ENCODE measurements around the gene PLEKHM2.

PLEKHM2 gene

DNA sequence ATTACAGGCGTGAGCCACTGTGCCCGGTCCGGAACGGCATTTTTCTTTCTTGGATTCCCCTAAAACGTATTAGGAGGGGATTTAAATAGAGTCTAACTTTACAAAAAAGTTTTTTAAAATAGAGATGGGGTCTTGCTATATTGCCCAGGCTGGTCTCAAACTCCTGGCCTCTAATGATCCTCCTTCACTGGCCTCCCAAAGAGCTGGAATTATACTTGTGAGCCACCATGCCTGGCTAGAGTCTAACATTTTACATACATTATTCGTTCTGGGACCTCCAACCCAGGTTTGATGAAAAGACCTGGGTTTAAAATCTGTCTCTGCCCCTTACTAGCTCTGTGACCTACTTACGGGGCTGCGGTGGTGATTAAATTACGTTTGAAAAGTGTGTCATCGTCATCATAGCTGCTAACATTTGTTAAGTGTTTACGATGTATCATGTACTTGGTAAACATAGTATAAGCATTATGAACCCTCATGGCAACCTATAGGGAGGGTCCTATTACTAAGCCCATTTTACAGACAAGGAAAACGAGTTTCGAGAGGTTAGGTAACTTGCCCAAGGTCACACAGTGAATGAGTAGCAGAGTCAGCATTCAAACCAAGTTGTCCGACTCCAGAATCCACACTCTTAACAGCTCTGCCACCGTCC is 24.5 kb downstream of the PLEKHM2 start:
- no peak for DNase-seq (ENCODE audit: low read depth)
- TF ChIP-seq, protein P1, sequence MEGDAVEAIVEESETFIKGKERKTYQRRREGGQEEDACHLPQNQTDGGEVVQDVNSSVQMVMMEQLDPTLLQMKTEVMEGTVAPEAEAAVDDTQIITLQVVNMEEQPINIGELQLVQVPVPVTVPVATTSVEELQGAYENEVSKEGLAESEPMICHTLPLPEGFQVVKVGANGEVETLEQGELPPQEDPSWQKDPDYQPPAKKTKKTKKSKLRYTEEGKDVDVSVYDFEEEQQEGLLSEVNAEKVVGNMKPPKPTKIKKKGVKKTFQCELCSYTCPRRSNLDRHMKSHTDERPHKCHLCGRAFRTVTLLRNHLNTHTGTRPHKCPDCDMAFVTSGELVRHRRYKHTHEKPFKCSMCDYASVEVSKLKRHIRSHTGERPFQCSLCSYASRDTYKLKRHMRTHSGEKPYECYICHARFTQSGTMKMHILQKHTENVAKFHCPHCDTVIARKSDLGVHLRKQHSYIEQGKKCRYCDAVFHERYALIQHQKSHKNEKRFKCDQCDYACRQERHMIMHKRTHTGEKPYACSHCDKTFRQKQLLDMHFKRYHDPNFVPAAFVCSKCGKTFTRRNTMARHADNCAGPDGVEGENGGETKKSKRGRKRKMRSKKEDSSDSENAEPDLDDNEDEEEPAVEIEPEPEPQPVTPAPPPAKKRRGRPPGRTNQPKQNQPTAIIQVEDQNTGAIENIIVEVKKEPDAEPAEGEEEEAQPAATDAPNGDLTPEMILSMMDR (conservative IDR thresholded peaks at IDR 0.05; ENCODE audit: low read depth, low read length): no peak
- H3K4me3 ChIP-seq (ENCODE audit: low read length): no peak overlapping the region

DNA sequence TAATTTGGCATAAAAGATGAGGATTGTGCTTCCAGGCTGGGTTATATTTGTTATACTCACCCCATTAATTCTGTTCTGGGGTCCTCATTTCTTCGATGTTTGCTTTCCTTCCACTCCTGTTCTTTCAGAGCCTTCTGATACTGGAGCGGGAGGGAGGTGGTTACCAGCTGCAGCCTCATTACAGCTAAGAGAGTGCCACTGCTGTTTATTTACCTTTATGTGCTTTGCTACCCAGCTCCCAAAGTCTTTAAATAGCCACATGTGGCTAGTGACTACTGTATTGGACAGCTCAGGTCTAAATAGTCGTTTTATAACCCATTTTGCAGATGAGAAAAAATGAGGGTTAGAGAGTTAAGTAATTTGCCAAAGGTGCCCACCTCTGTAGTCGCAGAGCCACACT is 25.1 kb downstream of the PLEKHM2 start:
- DNase-seq (ENCODE audit: low read depth): no peak
- H3K4me3 ChIP-seq (ENCODE audit: low read length): no peak overlapping the region
- TF ChIP-seq, protein P1 (conservative IDR thresholded peaks at IDR 0.05; ENCODE audit: low read depth, low read length): no peak

DNA sequence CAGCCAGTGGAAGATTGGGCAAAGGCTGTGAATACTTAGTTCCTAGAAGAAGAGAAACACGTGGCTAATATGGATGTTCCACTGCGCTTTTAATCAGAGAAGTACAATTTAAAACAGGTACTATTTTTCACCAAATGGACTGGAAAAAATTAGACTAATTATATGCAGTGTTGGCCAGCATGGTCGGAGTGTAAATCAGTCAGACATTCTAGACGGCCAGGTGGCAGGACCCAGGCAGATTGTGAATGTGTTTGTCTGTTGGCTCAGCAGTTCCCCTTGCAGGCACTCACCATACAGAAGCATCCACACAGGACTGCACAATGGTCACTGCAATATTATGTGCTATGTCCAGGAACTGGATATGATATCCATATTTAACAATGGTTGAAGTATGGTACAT is 28.0 kb downstream of the PLEKHM2 start:
- no peak for DNase-seq (ENCODE audit: low read depth)
- H3K4me3 ChIP-seq (ENCODE audit: low read length): no peak overlapping the region
- TF ChIP-seq, protein P1 (conservative IDR thresholded peaks at IDR 0.05; ENCODE audit: low read depth, low read length): no peak

DNA sequence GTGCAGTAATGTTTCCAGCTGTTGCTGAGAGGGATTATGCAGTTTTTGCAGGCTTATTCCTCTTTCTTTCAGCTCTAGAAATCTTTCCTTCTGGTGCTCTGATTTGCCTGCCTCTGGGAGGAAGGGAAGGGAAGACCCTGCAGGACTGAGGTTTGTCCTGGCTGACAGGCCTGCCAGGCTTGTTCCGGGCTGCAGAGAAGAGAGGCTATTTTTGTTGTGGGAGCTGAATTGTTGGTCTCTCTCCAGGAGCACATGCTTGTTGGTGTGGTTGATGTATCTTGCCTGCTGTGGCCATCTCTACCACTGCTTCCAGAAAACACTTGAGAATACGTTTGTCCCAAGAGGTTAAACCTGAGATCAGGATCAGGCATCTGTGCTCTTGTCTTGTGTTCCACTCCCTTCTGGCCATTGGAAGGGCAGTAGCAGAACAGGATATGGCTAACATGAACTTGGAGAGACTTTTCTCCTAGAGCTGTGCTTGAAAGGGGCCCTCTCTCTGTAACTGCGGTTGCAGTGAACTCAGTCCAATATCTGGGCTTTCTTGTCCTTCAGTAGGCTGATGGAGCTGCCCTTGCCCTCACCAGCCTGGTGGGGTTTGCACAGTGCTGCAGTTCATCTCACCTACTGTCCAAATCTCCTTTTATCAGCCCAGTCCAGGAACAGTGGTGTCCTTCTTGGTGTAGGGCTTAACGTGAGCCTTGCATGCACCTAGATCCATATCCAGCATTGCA is 30.5 kb downstream of the PLEKHM2 start:
- no peak for DNase-seq (ENCODE audit: low read depth)
- TF ChIP-seq, protein P1 (conservative IDR thresholded peaks at IDR 0.05; ENCODE audit: low read depth, low read length): no peak
- H3K4me3 ChIP-seq (ENCODE audit: low read length): no peak overlapping the region

DNA sequence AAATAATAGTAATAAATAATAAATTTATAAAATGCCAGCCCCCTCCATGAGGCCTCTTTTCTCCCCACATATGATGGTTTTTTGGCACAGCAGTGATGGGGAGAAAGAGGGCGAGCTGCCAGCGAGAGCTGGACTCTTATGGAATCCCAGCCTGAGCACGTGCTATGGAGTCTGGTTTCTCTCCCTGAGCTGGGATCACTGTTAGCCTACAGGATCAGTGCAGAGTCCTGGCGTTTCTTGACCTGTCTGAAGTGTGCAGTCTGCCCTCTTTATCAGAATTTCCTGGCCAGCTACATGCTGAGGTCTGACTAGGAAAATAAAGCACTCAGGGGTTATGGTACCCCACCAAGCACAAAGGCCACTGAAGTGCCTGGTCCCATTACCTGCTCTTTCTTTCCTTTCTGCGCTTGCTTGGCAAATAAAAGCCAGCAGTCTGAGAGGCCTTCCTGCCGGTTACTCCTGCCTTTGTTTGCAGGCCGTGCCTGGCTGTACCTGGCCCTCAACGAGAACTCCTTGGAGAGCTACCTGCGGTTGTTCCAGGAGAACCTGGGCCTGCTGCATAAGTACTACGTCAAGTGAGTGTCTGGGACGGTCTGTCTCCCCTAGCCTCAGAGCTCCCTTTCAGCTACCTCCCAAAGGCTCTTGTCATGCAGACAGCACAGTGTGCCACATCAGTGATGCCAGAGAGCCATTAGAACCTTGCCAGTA is 33.5 kb downstream of the PLEKHM2 start:
- TF ChIP-seq, protein P1 (conservative IDR thresholded peaks at IDR 0.05; ENCODE audit: low read depth, low read length): no peak
- no peak for DNase-seq (ENCODE audit: low read depth)
- H3K4me3 ChIP-seq (ENCODE audit: low read length): no peak overlapping the region

DNA sequence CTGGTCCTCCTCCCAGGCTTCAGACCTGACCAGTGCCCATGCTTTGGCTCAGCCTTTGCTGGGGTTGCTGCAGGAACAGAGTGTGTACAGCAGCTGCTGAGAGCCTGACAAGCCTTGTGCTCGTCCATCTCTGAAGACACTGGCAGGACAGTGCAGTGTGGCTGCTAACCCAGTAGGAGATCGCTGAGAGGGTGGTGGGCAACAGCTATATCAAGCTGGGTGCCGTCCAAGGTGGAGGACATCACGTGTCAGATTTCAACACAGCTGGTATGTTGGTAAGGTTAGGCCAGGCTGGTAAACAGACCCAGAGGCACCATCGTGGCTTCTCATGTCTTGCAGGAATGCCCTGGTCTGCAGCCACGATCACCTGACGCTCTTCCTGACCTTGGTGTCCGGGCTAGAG is 34.1 kb downstream of the PLEKHM2 start:
- TF ChIP-seq, protein P1 (conservative IDR thresholded peaks at IDR 0.05; ENCODE audit: low read depth, low read length): no peak
- no peak for DNase-seq (ENCODE audit: low read depth)
- no peak overlapping the region for H3K4me3 ChIP-seq (ENCODE audit: low read length)

All from retinal pigment epithelial cell (primary cell).